DMS114 treated with DMSO at 0.1 percent for 48 hours (cell line): ENCODE results near the gene USP13.
A peak's percentile ranks its signal among the peaks of the same experiment; 100 is the strongest.
"Not testable (repeated sequence)": the region's sequence is repeated elsewhere in the genome, so short reads cannot be mapped to it uniquely, and the experiment has no call there.

ENCODE experiments used
- DNase-seq: peaks from one replicate; lab custom pipeline; 2025; ENCODE audit not compliant: unreplicated experiment; lab: John Stamatoyannopoulos, UW

The USP13 gene

DNA sequence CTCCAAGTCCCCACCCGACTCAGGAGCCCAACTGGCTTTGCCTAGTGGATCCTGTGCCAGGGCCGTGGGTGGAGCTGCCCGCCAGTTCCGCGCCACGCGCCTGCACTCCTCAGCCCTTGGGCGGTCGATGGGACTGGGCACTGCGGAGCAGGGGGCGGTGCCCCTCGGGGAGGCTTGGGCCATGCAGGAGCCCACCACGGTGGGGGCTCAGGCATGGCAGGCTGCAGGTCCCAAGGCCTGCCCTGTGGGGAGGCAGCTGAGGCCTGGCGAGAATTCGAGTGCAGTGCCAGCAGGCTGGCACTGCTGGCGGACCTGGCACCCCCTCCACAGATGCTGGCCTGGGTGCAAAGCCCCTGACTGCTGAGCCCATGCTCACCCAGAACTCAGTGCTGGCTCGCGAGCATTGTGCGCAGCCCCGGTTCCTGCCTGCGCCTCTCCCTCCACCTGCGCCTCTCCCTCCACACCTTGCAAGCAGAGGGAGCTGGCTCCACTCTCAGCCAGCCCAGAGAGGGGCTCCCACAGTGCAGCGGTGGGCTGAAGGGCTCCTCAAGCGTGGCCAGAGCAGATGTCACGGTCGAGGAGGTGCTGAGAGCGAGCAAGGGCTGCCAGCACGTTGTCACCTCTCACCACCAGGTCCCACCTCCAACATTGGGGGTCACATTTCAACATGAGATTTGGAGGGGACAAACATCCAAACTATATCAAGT lies 122.7 kb downstream of the USP13 start:
- DNase-seq: no peak

DNA sequence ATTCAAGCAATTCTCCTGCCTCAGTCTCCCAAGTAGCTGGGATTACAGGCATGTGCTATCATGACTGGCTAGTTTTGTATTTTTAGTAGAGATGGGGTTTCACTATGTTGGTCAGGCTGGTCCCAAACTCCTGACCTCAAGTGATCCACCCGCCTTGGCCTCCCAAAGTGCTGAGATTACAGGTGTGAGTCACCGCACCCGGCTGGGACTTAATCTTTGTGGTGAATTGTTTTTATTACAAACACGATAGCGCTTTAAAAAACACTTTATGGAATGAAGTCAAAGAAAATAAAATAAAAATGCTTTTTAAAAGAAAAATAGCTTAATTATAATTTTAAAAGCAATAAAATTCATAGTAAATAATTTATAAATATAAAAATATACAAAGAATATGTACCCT lies 130.0 kb downstream of the USP13 start:
- DNase-seq: not testable (repeated sequence)

DNA sequence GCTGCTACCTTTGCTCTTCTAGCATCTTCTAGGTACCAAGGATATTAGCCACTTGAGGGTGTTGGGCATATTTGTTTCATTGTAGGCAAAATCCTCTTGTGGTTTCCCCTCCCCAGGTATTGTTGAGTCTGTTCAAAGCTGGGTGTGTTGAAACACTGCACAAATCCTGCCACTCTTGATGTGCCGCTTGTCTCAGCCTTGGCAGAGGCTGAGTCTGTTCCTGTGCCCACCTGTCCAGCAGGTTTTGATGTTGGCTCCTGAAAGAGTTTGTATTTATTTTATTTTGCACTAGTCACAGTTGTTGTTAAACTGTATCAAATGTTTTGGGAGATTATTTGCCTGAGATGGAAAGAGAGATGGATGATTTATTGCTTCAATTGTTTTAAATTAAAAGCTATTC lies 136.2 kb downstream of the USP13 start:
- no peak for DNase-seq

DNA sequence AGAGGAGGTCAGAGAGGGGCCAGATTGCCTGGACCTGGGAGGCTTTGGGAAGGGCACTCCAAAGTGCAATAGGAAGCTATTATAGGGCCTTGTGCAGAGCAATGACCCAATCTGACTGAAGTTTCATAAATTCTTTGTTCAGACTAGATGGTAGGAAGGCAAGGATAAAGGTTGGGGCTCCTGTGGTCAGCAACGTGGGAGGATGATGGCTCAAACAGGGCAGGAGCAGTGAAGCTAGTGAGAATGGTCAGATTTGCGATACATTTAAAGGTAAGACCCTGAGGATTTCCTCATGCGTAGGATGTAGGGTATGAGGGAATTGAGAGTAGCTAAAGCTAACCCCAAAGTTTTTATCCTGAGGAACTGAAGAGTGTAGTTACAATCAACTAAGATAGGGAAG lies 139.0 kb downstream of the USP13 start:
- DNase-seq: no peak

DNA sequence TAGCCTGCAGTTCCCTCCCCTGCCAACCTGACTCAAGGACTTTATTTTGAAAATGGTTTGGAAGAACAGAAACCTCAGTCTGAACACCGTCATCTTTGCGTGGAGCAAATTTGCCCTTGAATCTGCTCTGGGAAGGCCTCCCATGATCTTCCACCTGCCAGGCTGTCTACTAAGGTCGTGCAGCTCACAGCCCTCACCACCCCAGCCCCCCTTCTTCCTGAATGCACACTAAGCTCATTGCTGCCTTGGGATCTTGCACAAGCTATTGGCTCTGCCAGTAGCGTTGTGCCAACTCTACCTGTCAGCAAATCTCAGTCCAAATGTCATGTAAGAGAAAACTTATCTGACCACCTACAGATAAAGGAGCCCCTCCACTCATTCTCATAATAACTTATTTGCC lies 141.5 kb downstream of the USP13 start:
- DNase-seq: no peak

DNA sequence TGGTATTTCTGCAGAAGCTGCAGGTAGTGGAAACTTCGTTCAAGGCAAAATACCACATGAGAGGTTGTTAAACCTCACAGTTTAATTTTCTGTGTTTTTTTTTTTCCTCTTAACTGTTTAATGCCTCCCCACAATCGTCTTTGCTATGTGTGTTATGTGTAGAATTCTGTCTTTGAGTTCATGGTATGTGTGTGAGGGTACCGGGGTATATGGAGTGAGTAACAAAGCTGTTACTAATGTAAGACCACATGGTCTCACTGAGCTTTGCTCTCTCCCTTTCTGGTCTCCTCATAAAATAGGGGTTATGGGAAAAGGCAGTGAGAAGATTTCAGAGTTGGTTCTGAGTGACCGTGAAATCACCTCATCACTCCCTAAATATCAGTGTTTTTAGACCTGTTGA lies 143.6 kb downstream of the USP13 start:
- no peak for DNase-seq

DNA sequence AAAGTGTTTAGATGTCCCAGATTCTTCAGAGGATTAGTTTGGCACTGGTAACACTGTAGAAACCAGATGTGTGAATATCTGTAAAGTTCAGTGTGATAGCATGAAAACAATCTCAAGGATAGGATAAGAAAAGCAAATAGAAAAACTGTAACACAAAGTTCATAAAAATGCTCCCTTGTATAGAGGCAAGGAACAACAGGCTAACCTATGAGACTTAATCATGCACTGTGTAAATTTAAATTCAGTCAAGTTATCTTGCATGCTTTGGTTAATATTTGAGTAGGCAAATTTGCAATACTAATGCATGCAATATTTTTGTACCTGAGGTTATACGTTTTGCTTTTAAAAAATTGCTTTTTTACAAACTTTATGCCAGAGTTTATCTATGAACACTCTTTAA lies 144.4 kb downstream of the USP13 start:
- DNase-seq: no peak

DNA sequence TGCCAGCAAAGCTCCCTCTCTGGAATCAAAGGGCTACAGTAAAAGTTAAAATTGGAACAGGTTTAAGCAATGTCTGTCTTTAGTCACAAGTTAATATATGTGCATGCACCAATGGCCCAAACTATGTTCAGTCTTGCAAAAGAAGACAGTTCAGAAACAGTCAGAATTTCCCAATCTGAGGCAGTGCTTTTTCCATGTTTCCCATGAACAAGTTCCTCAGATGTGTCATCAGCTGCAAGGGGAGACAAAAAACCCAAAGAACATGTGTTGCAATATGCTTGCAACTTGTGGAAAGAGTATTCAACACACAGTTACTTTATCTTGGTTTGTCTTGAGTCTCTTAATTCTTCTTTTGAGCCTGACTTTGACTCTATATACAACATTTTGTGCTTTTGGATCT lies 148.4 kb downstream of the USP13 start:
- DNase-seq: no peak

DNA sequence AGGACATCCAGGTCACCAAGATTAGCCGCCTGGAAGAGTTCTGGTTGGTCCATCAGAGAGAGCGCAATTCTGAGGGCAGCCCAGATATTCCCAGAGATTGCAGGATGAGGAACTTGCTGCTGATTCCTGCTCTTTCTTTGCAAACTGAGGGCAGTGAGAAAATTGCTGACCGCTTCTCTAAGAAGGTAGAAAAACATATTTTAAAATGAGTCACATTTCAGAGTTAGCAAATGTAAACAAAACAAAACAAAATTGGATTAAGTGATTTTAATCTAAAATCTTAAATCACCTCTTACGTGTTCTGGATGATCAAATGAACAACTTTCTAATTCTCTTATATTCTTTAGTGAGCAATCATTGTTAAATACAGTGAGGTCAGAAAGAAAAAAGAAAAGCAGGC lies 149.0 kb downstream of the USP13 start:
- no peak for DNase-seq

DNA sequence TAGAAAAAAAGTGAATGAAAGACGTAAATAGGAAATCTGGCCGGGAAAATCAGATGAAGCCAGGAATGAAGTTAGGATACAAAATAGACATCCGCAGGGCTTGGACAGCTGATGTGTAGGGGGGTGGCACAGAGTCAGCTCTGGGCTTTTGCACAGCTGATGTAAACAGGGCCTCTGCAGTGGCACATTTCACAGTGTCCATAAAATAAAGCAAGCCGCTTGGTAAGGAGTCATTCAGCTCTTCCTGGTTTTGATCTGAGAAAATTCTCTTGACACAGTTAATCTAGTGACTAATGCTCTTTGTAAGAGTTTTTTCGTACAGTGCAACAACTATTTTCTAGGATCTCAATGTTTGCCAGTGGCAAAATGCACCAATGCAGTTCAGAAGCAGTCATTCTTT lies 153.3 kb downstream of the USP13 start:
- DNase-seq: no peak

DNA sequence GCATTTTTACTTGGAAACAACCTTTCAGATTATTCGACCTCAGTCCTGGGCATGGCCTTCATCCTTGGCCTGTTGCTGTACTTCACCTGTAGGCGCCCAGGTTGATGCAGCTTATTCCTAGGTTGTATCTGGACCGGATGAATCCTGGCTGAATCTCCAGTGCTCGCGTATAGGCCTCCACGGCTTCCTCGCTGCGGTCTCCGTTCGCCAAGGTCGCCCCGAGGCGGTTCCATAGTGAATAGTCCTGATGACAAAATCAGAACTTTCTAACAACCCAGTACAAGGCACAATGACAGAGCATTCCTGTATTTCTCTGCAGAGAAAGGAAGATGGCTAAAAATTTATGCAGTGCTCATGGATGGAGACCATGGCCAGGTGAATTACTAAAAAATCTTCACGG lies 154.7 kb downstream of the USP13 start:
- no peak for DNase-seq

DNA sequence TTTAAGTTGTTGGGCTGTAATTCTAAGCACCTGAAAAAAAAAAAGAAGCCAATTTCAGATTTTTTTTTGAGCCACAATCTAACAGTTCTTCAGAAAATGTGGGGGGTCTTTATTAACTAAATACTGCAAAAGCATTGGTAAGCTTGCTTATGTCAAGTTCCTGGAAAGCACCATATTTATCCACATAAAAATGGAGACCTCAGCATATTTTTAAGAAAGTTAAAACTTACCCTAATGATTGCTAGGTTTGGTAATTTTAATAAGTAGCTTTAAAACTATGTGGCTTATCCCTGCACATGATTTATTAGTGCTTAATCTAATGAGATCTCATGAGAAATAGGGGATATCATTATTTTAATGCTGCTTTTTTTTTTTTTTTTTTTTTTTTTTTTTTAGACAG lies 156.8 kb downstream of the USP13 start:
- no peak for DNase-seq

DNA sequence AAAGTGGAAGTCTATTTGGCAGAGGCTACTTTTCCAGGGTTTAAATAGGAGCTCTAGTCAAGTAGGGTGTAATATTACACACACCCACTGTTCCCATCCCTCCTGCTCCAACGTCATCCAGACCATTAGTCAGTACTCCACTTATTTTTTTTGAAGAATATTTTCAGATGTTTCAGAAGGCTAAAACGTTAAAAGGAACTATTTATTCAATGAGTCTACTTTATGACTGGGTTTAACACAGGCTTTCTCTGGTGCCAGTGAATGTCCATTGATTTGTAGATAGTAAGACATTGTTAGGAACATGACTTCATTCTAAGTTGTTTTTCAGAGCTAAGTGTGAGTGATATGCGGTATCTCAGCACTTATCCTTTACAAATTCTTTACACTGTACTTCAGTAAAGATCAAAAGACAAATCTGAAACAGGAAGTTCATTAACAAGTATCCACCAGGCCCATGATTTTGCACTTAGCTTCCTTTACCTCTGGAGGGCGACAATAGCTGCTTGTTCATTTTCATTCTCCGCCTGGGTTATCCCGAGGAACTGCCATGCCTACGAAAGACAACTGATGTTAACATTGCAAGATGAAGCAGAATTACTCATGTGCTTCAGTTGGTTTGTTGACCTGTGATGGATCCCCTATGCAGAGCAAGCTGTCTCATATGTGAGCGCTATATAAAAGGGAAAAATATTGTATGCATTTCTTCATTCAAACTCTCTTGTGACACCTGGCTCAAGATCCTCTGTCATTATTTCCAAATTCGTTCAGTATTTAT lies 158.7 kb downstream of the USP13 start:
- peak; percentile 40 for DNase-seq

DNA sequence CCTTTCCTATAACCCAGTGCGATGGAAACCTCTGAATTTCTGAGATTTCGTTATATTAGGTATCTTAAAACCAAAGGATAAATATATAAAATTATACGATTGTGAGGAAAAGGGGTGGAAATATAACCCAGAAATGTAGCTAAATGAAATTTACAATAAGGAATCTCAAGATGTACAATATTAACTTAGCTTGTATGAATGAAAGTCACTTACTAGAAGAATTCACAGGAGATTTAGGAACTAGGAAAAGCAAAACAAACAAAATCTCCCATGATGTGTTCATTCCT lies 159.2 kb downstream of the USP13 start:
- no peak for DNase-seq

DNA sequence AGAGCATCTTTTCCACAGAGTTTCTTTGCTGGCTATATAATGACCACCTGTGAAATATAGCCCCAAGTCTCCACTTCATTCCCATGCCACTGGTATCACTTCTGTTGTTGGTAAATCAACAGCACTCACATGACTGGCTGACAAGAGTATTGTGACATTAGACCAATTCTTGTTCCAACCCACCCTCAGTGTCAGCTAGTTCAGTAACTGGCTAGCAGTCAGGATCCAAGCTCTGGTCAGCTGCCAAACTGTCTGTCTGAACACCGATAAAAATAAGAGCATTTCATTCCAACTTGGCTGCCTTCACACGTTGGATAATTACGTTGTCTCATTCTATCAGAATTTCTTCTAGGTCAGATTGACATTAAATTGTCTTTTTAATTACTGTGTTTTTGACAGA lies 166.5 kb downstream of the USP13 start:
- DNase-seq: no peak

DNA sequence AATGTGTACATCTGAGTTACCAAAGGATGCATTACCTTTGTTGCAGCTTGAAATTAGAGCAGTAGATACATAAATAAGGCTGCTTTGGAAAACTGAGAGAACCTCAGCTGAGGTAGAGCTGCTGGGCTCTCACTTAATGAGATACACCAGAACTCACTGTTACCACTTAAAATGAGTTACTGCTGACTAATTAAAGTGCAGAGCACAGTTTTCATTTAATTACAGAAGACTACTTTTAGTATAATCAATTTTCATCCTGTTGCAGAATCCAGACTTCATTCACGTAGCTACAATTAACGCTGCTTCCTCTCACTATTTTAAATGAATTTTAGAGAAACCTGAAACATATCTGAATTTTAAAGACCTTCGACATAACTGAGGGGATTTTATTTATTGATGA lies 169.5 kb downstream of the USP13 start:
- DNase-seq: no peak

DNA sequence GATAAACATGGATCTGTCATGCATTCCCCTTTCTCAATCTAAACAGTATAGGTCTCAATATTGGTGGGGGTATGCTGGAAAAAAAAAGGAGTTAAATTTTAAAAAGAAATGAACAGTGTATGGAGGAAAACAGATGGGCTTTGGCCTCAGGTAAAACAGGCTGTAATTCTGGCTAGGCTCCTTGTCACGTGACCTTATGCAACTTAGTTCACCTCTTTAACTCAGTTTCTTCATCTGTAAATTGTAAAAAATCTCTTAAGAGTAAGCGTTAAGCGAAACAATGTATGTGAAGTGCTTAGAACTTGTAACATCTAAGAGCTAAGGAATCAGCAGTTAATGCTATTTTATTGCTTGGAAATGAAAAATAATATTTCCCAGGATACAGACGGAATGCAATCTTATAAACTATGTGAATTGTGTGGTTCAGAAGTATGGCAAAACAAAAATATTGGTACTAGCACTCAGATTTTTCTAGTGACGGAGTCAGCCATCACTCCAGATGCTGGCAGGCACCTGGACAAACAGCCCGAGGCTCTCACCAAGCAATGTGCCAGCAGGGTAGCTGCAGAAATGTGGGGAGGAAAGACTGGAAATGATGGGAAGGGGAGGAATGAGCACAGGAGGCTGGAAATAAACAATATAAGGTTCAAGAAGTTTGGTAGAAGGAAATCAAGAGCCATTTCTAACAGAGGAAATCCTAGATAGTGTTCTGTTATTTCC lies 172.8 kb downstream of the USP13 start:
- DNase-seq: no peak

DNA sequence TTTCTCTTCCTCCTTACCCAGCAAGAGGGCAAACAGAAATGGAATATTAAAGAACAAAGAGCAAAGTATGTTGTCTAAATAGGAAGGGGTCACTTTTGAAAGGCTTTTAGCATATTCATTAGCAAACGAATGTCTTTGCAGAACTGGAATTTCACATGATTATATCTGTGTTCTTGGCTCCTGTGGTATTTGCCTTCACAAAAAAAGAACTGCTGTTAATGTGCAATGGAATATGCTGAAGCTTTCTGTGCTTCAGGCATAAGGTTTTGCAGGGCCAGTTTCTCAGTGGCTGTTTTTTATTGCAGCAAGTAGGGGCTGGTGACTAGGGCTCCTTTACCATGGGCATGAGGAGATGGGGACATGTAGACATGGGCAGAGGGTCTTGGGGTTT lies 173.4 kb downstream of the USP13 start:
- no peak for DNase-seq

DNA sequence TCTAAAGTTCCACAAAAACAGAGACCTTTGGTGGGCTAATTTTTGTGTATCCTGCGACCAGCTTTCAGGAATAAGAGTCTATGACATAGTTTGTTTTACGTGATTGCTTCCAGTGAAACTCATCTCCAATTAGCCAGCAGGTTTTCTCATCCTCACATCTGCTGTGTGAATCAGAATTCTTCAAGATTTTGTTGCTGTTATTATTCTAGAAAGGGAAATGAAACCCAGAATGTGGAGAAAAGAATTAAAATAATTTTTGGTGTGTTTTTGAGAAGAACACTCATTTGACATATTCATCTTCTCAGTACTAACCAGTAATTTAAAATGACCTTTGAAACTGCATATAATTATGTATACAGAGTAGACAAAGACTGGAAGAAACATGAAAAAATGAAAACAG lies 175.9 kb downstream of the USP13 start:
- DNase-seq: no peak

DNA sequence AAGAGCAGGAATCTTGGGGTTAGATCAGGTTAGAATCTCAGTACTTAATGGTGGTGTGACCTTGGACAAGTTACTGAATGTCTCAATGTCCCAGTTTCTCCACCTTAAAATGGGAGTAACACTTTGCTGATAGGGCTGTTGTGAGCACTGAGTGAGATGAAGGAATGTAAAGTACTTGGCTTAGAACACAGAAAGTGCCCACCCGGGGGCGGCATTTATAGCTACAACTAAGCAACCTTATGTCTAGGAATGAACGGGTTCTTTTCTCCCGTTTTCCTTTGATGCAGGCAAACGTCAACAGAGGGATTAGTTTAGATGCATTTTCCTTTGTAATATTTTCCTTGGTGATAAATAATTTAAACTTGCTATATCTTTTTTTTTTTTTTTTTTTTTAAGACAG lies 176.6 kb downstream of the USP13 start:
- DNase-seq: no peak

DNA sequence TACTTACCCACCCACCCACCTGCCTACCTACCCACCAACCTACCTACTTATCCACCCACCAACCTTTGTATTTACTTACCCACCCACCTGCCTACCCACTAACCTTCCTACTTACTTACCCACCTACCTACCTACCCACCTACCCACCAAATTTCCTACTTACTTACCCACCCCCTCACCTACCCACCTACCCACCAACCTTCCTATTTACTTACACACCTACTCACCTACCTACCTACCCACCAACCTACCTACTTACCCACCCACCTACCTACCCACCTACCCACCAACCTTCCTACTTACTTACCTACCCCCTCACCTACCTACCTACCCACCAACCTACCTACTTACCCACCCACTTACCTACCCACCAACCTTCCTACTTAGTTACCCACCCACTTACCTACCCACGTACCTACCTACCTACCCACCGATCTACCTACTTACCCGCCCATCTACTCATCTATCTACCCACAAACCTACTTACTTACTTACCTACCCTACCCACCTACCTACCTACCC lies 179.6 kb downstream of the USP13 start:
- DNase-seq: no peak

DNA sequence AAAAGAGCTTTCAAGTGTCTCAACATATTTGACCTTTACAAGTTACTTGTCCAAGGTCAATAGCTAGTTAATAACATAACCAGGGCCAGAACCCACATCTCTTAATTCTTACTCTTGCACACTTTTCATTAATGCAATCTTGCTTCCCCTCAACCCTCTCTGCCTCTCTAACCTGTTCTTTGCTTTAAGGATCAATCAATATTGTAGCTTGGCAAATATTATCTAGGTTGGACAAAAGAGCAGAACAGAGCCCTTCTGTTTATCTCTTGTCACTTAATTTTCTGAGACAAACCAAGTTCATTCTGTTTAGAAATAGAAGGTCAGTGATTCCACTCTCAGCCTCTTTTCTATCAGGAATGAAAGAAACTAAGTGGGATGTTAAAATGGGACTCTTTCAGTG lies 180.5 kb downstream of the USP13 start:
- no peak for DNase-seq
